PFSK-1 (cell line): ENCODE measurements around the gene BCLAF1.

Experiments used
- POLR2AphosphoS5 ChIP-seq: IDR thresholded peaks from 2 replicates; pipeline ENCODE4 v1.6.1; 2012; ENCODE audit warnings: low read depth, mild to moderate bottlenecking, control low read depth, low read length, moderate library complexity
- TAF1 ChIP-seq: IDR thresholded peaks from 2 replicates; pipeline ENCODE4 v1.6.1; 2012; ENCODE audit warnings: low read length, control low read depth, borderline replicate concordance; ENCODE audit not compliant: insufficient read depth

DNA sequence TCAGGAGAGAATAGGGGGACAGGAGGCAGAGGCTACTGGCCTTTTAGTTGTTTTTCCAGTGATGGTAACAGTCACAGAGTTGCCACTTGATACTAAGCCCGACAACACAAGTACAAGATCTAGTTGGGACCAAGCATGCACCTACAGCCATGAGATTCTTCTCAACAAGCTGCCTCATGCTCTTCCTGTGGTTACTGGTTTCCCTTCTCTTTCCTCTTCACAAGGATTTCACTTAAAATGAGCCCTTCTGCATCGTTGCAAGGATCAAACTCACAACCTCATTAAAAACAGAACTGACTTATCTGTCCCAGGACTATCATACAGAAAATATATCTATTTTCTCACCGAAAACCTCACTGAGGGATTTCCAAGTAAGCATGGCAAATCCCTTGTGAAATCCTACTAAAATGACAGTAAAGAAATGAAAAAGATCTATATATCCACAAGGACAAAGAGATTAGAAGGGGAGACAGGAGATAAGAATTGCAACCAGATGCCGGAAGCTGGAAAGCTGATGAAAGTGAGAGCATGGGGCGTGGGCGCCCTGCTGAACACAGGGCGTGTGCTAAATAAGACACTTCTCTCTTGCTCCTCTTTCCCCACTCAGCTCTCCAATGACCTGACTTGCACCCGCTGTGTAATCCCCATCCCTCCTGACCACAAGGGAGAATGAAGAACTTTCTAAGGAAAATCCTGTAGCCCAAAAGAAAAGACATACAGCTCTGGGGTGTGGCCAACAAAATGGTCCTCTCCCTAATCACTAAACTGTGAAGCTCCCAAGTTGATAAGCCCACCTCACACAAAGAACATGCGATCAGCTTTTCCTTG, 53.0 kb downstream of the BCLAF1 start:
- TF ChIP-seq TAF1 (no peak), POLR2AphosphoS5 (no peak)
